Smooth muscle cell of bladder (primary cell): ENCODE measurements around the gene SCYL3. TPM values are rescaled to one million over a fixed set of nuclear protein-coding genes. Genes with fewer than 3 reads are reported as not detected.

Experiments
- total RNA-seq: library from RNA; depleted of rRNA; stranded (reverse); fragments of >200 nt; gene quantifications from 2 replicates; pipeline ENCODE4 v1.2.3, GENCODE V29; 2014

SCYL3 gene
- 8.2 and 11.3 TPM in 2 replicates for total RNA-seq

GRCh38 chr1:169893645-169894423 is at the start of gene SCYL3:
Gene SCYL3, minus strand, starts transcription at chr1:169893896. Its CDS starts 5,056 bp downstream, at chr1:169888840.

Other genes starting within 250 kb of the SCYL3 start
- gene SELL, start 182.3 kb downstream of the SCYL3 start, total RNA-seq: 0.09 and 0.14 TPM in 2 replicates
- gene SELE, start 159.8 kb downstream of the SCYL3 start, total RNA-seq: not detected in 2 replicates
- gene METTL18, start 99.0 kb downstream of the SCYL3 start, total RNA-seq: 5.4 and 7.3 TPM in 2 replicates
- gene KIFAP3, start 180.8 kb upstream of the SCYL3 start, total RNA-seq: 11.2 and 13.0 TPM in 2 replicates